Astrocyte (in vitro differentiated cells and primary cell): ENCODE measurements around the gene MNAT1.

Experiments
- EZH2 ChIP-seq: IDR thresholded peaks from 2 replicates; pipeline ENCODE4 v1.6.1; 2012; ENCODE audit warnings: mild to moderate bottlenecking, low read length, inconsistent platforms; ENCODE audit not compliant: insufficient read depth
- TF ChIP-seq, protein P1 (sequence below): IDR thresholded peaks from 2 replicates; pipeline ENCODE4 v1.5.1; 2011; ENCODE audit warnings: low read depth, mild to moderate bottlenecking, inconsistent platforms, low read length, moderate library complexity; ENCODE audit not compliant: insufficient read depth

DNA sequence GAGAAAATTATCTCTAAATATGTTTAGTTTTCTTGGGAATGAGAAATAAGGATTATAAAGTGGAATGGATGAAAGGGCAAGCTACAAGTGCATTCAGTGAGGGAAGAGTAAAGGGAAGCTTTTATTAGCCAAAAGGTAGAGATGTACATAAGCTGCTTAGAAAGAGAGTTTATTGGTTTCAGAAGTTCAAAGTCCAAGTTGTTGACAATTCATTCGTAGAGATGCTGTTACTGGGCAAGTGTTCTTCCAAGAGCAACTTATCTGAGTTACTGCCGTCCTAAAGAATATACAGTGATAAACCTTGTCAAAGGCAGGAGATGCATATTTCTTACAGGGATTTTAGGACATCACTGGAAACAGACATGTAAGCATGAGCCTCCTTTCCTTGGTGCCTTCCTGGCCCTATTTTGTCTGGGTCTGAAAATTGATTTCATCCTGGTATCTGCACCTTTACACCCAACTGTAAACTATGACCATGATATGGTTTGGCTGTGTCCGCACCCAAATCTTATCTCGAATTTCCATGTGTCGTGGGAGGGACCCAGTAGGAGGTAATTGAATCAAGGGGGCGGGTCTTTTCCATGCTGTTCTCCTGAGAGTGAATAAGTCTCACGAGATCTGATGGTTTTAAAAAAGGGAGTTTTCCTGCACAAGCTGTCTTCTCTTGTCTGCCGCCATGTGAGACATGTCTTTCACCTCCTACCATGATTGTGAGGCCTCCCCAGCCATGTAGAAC lies 199.5 kb downstream of the MNAT1 start:
- TF ChIP-seq, protein P1, sequence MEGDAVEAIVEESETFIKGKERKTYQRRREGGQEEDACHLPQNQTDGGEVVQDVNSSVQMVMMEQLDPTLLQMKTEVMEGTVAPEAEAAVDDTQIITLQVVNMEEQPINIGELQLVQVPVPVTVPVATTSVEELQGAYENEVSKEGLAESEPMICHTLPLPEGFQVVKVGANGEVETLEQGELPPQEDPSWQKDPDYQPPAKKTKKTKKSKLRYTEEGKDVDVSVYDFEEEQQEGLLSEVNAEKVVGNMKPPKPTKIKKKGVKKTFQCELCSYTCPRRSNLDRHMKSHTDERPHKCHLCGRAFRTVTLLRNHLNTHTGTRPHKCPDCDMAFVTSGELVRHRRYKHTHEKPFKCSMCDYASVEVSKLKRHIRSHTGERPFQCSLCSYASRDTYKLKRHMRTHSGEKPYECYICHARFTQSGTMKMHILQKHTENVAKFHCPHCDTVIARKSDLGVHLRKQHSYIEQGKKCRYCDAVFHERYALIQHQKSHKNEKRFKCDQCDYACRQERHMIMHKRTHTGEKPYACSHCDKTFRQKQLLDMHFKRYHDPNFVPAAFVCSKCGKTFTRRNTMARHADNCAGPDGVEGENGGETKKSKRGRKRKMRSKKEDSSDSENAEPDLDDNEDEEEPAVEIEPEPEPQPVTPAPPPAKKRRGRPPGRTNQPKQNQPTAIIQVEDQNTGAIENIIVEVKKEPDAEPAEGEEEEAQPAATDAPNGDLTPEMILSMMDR = no peak
- TF ChIP-seq EZH2 = no peak
